Pons (tissue), 1 donor: ENCODE data around the gene ZMYND12.

Experiments
- DNase-seq: peaks from one replicate; pipeline ENCODE4 v3.0.0-alpha.2; 2016; ENCODE audit warnings: low spot score

The ZMYND12 gene

GRCh38 chr1:42442662-42443061 is 13.2 kb downstream of the ZMYND12 start:
- DNase-seq: no peak

- DNase-seq: no peak
Observed at GRCh38 chr1:42439940-42440339, 15.9 kb downstream of the ZMYND12 start.

- DNase-seq: no peak
Observed at GRCh38 chr1:42434340-42434739, 21.5 kb downstream of the ZMYND12 start.

GRCh38 chr1:42433369-42433768 is 22.5 kb downstream of the ZMYND12 start:
- no peak for DNase-seq

GRCh38 chr1:42432714-42433113 is 23.1 kb downstream of the ZMYND12 start:
- no peak for DNase-seq

- DNase-seq: no peak
Observed at GRCh38 chr1:42431514-42431913, 24.3 kb downstream of the ZMYND12 start.

- no peak for DNase-seq
Observed at GRCh38 chr1:42430286-42431135, 25.3 kb downstream of the ZMYND12 start.

- no peak for DNase-seq
Observed at GRCh38 chr1:42429603-42430002, 26.2 kb downstream of the ZMYND12 start.

GRCh38 chr1:42427240-42427639 is 28.6 kb downstream of the ZMYND12 start:
- no peak for DNase-seq

GRCh38 chr1:42424201-42424600 is 31.6 kb downstream of the ZMYND12 start:
- DNase-seq: no peak

GRCh38 chr1:42423681-42424080 is 32.1 kb downstream of the ZMYND12 start:
- DNase-seq: no peak

GRCh38 chr1:42422737-42423136 is 33.1 kb downstream of the ZMYND12 start:
- DNase-seq: no peak

GRCh38 chr1:42420911-42421585 is 34.8 kb downstream of the ZMYND12 start:
- DNase-seq: peak; percentile 83

- no peak for DNase-seq
Observed at GRCh38 chr1:42420121-42420520, 35.7 kb downstream of the ZMYND12 start.

- no peak for DNase-seq
Observed at GRCh38 chr1:42419126-42419821, 36.5 kb downstream of the ZMYND12 start.

- no peak for DNase-seq
Observed at GRCh38 chr1:42418516-42418915, 37.3 kb downstream of the ZMYND12 start.

- no peak for DNase-seq
Observed at GRCh38 chr1:42417166-42417565, 38.7 kb downstream of the ZMYND12 start.

- DNase-seq: no peak
Observed at GRCh38 chr1:42414551-42415496, 41.0 kb downstream of the ZMYND12 start.

GRCh38 chr1:42403880-42404400 is 51.9 kb downstream of the ZMYND12 start:
- DNase-seq: no peak

- DNase-seq: no peak
Observed at GRCh38 chr1:42399315-42400100, 56.3 kb downstream of the ZMYND12 start.
